ENCODE results near the gene ADGRL2. TPM values are rescaled to one million over a fixed set of nuclear protein-coding genes. Genes with fewer than 3 reads are reported as not detected.

Gene ADGRL2
- total RNA-seq, 1 donor from 2014 or later: 52.5 TPM

- intact Hi-C loops (cut with micrococcal nuclease): no loop called here
- Histone ChIP-seq H3K36me3 (no peaks in the 10 kb centered on the region), H3K9me3 (replicated peaks) (peaks cover 16% of the 10 kb centered on the region), H3K27ac (replicated peaks) (no peak overlapping the region), H3K4me1 (peaks cover 5% of the 10 kb centered on the region), H3K27me3 (ENCODE audit: low read depth) (no peaks in the 10 kb centered on the region), H3K4me3 (no peak overlapping the region)
- no peak for DNase-seq
- TF ChIP-seq, protein P1, sequence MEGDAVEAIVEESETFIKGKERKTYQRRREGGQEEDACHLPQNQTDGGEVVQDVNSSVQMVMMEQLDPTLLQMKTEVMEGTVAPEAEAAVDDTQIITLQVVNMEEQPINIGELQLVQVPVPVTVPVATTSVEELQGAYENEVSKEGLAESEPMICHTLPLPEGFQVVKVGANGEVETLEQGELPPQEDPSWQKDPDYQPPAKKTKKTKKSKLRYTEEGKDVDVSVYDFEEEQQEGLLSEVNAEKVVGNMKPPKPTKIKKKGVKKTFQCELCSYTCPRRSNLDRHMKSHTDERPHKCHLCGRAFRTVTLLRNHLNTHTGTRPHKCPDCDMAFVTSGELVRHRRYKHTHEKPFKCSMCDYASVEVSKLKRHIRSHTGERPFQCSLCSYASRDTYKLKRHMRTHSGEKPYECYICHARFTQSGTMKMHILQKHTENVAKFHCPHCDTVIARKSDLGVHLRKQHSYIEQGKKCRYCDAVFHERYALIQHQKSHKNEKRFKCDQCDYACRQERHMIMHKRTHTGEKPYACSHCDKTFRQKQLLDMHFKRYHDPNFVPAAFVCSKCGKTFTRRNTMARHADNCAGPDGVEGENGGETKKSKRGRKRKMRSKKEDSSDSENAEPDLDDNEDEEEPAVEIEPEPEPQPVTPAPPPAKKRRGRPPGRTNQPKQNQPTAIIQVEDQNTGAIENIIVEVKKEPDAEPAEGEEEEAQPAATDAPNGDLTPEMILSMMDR (IDR thresholded peaks at IDR 0.05; ENCODE audit: borderline replicate concordance): no peak
Measured at GRCh38 chr1:82019508-82019907, 218.8 kb downstream of the ADGRL2 start.

GRCh38 chr1:82030830-82031229 lies 230.1 kb downstream of the ADGRL2 start:
- H3K27me3 ChIP-seq (ENCODE audit: low read depth): no peaks in the 10 kb centered on the region
- no peak overlapping the region for H3K4me3 ChIP-seq
- TF ChIP-seq, protein P1 (IDR thresholded peaks at IDR 0.05; ENCODE audit: borderline replicate concordance): no peak
- intact Hi-C loops (cut with micrococcal nuclease): no loop called here
- H3K4me1 ChIP-seq: no peaks in the 10 kb centered on the region
- H3K9me3 ChIP-seq (replicated peaks): peaks cover 3% of the 10 kb centered on the region
- no peak for DNase-seq
- H3K27ac ChIP-seq (replicated peaks): no peak overlapping the region
- no peaks in the 10 kb centered on the region for H3K36me3 ChIP-seq

GRCh38 chr1:82032068-82032467 lies 231.3 kb downstream of the ADGRL2 start:
- no peak overlapping the region for H3K27ac ChIP-seq (replicated peaks)
- no peaks in the 10 kb centered on the region for H3K4me1 ChIP-seq
- intact Hi-C loops (cut with micrococcal nuclease): no loop called here
- TF ChIP-seq, protein P1 (IDR thresholded peaks at IDR 0.05; ENCODE audit: borderline replicate concordance): no peak
- H3K4me3 ChIP-seq: no peak overlapping the region
- H3K36me3 ChIP-seq: no peaks in the 10 kb centered on the region
- DNase-seq: no peak
- no peaks in the 10 kb centered on the region for H3K27me3 ChIP-seq (ENCODE audit: low read depth)
- peaks cover 3% of the 10 kb centered on the region for H3K9me3 ChIP-seq (replicated peaks)

- Histone ChIP-seq H3K4me1 (no peaks in the 10 kb centered on the region), H3K4me3 (no peak overlapping the region), H3K27ac (replicated peaks) (no peak overlapping the region), H3K9me3 (replicated peaks) (peaks cover 3% of the 10 kb centered on the region), H3K36me3 (no peaks in the 10 kb centered on the region), H3K27me3 (ENCODE audit: low read depth) (no peaks in the 10 kb centered on the region)
- TF ChIP-seq, protein P1 (IDR thresholded peaks at IDR 0.05; ENCODE audit: borderline replicate concordance): no peak
- intact Hi-C loops (cut with micrococcal nuclease): no loop called here
- DNase-seq: no peak
Measured at GRCh38 chr1:82034812-82035211, 234.1 kb downstream of the ADGRL2 start.
